ENCODE data around the gene MAEA. TPM values are rescaled to one million over a fixed set of nuclear protein-coding genes. Genes with fewer than 3 reads are reported as not detected.

MAEA gene
- polyA plus RNA-seq, 3 donors = 34.3 to 83.5 (median 37.7) TPM

- Histone ChIP-seq H2AFZ (ENCODE audit: insufficient read depth, low read depth, low read length, poor library complexity, severe bottlenecking) (no peak overlapping the region), H3K9ac (ENCODE audit: insufficient read depth, low read length, poor library complexity, severe bottlenecking) (no peak overlapping the region), H3K36me3 (replicated peaks in 1 of 2; ENCODE audit: control insufficient read depth in 1 of 2, insufficient read depth in 2 of 2, low read length in 2 of 2) (peaks cover 53 to 82% of the 10 kb centered on the region in 2 donors), H3K27me3 (ENCODE audit: control insufficient read depth in 2 of 2, insufficient read depth in 2 of 2, low read length in 2 of 2) (no peaks in the 10 kb centered on the region), H3K9me3 (replicated peaks in 1 of 2; ENCODE audit: control insufficient read depth in 1 of 2, insufficient read depth in 1 of 2, low read length in 2 of 2) (peaks cover 37 to 53% of the 10 kb centered on the region in 2 donors), H3K79me2 (ENCODE audit: insufficient read depth, low read length) (no peaks in the 10 kb centered on the region), H3K27ac (ENCODE audit: low read depth in 1 of 2, low read length in 2 of 2) (peak overlapping the region; percentile 77 to 79), H3K4me2 (replicated peaks; ENCODE audit: extremely low read depth, low read length, poor library complexity, severe bottlenecking) (no peak overlapping the region), H3K4me1 (ENCODE audit: control insufficient read depth in 1 of 2, insufficient read depth in 2 of 2, low read length in 2 of 2) (peaks cover 19 to 22% of the 10 kb centered on the region in 2 donors), H4K20me1 (ENCODE audit: insufficient read depth, low read length) (peaks cover 16% of the 10 kb centered on the region), H3K4me3 (replicated peaks in 1 of 3; ENCODE audit: low read depth in 2 of 3, low read length in 3 of 3) (no peak overlapping the region)
- H3K9me3 Mint-ChIP-seq = peaks cover 31 to 48% (median 42%) of the 10 kb centered on the region in 7 donors
- H3K27ac Mint-ChIP-seq = peak overlapping the region; percentile 82 to 95 (median 89)
- DNase-seq = peak; percentile 74 to 97 (median 82)
- intact Hi-C loops (cut with micrococcal nuclease) = no loop called here
- H3K4me1 Mint-ChIP-seq = peaks cover 20% of the 10 kb centered on the region
- H3K36me3 Mint-ChIP-seq = peaks cover 66 to 81% of the 10 kb centered on the region in 2 donors
- peaks cover 0 to 2% (median 2%) of the 10 kb centered on the region in 3 donors for H3K27me3 Mint-ChIP-seq (ENCODE audit: low read depth in 3 of 3)
- no peak for TF ChIP-seq CTCF (IDR thresholded peaks at IDR 0.05)
- 4% methylated on average over 6 of the region's 7 CpGs for WGBS (ENCODE audit: insufficient coverage)
- H3K4me3 Mint-ChIP-seq = no peak overlapping the region
These were observed 46.4 kb downstream of the MAEA start for GRCh38 chr4:1336088-1336491.

GRCh38 chr4:1337376-1337831 is 47.7 kb downstream of the MAEA start:
- Histone ChIP-seq H3K4me2 (replicated peaks; ENCODE audit: extremely low read depth, low read length, poor library complexity, severe bottlenecking) (no peak overlapping the region), H3K36me3 (replicated peaks in 1 of 2; ENCODE audit: control insufficient read depth in 1 of 2, insufficient read depth in 2 of 2, low read length in 2 of 2) (peaks cover 49 to 74% of the 10 kb centered on the region in 2 donors), H3K79me2 (ENCODE audit: insufficient read depth, low read length) (no peaks in the 10 kb centered on the region), H3K4me1 (ENCODE audit: control insufficient read depth in 1 of 2, insufficient read depth in 2 of 2, low read length in 2 of 2) (peaks cover 19 to 21% of the 10 kb centered on the region in 2 donors), H3K9ac (ENCODE audit: insufficient read depth, low read length, poor library complexity, severe bottlenecking) (no peak overlapping the region), H3K27ac (ENCODE audit: low read depth in 1 of 2, low read length in 2 of 2) (peak overlapping the region; percentile 77 to 79), H3K9me3 (replicated peaks in 1 of 2; ENCODE audit: control insufficient read depth in 1 of 2, insufficient read depth in 1 of 2, low read length in 2 of 2) (peaks cover 37 to 58% of the 10 kb centered on the region in 2 donors), H3K27me3 (ENCODE audit: control insufficient read depth in 2 of 2, insufficient read depth in 2 of 2, low read length in 2 of 2) (no peaks in the 10 kb centered on the region), H4K20me1 (ENCODE audit: insufficient read depth, low read length) (peaks cover 4% of the 10 kb centered on the region), H3K4me3 (replicated peaks in 1 of 3; ENCODE audit: low read depth in 2 of 3, low read length in 3 of 3) (no peak overlapping the region), H2AFZ (ENCODE audit: insufficient read depth, low read depth, low read length, poor library complexity, severe bottlenecking) (no peak overlapping the region)
- Mint-ChIP-seq H3K36me3 (peaks cover 60 to 80% of the 10 kb centered on the region in 2 donors), H3K27ac (peak overlapping the region; percentile 78 to 89 (median 87)), H3K4me3 (no peak overlapping the region), H3K27me3 (ENCODE audit: low read depth in 3 of 3) (peaks cover 0 to 2% (median 2%) of the 10 kb centered on the region in 3 donors), H3K4me1 (peaks cover 16% of the 10 kb centered on the region), H3K9me3 (peaks cover 33 to 55% (median 49%) of the 10 kb centered on the region in 7 donors)
- intact Hi-C loops (cut with micrococcal nuclease) = no loop called here
- 92% methylated on average over 11 of the region's 11 CpGs for WGBS (ENCODE audit: insufficient coverage)
- DNase-seq = peak; percentile 15 to 82 (median 20)
- no peak for TF ChIP-seq CTCF (IDR thresholded peaks at IDR 0.05)
